GM18507 (cell line): ENCODE results near the gene DGKZ.

ENCODE experiments used
- DNase-seq: peaks from one replicate; pipeline ENCODE4 v3.0.0; 2011; ENCODE audit warnings: low read depth; ENCODE audit not compliant: insufficient read length; ENCODE audit errors: extremely low spot score
- FAIRE-seq: peaks from 2 replicates; lab custom pipeline; 2011; peaks lifted over from hg19 to GRCh38; lab: Jason Lieb, UNC

Gene DGKZ

DNA sequence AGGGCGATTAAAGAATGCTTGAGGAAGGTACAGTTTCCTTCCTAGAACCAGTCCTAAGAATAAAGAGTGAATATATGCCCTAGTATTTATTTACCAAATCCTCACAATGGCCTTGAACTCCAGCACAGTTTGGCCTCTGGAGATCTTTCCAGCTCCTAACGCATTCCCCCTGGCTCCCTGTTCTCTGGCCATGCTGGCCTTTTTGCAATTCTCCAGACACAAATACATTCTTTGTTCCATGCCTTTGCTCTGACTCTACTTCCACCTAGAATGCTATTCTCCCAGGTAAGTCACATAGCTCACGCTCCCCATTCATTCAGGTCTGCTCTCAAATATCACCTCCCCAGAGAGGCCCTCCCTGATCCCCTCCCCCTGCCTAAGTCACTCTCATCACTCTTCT, 3.7 kb upstream of the DGKZ start:
- FAIRE-seq (no peak), DNase-seq (no peak)

DNA sequence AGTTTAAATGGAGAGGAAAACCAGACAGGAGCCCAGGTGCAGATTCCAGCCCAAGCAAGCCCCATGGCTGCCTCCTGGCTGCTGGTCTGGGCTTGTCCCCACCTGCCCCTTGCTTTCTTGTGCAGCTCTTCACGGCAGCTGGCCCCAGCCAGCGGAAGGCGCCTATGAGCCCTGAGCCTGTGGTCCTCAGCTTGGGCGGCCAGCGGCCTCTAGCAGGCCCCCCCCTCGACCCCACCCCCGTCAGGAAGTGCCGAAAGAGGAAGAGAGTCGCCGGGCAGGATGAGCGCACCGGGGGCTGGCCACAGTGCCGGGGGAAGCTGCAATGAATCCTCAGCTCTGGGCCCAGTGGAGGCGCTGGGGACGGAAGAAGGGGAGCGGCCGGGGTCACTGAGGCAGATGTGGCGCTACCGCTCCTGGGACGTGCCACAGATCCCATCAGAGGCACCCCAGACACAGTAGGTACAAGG, 2.1 kb upstream of the DGKZ start:
- DNase-seq, result no peak
- FAIRE-seq, result no peak

DNA sequence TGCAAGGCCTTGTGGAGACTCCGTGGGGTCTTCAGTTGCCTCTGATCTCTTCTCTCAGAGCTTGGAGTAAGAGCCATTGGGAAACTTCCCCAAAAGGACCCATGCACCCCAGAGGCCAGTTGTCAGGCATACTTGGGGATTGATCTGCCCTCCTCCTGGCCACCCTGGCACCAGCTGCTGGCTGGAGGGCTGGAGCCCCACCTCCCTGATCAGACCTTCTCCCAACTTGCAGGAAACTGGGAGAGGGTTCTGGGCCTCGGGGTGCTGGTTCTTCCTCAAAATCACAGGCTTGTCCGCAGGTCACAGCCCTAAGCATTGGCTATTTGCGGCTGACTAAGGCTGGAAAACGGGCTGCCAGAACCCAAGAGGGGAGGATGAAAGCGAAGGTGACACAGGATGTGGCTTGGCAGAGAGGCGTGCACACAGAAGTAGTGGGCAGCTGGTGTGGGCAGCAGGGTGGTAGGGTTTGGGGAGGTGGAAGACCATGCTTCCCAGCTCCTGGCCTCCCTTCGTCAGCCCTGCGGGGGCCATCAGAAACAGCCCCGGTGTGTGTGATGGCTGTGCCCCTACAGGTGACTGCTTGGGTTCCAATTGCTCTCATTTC, 1.3 kb upstream of the DGKZ start:
- FAIRE-seq (no peak), DNase-seq (no peak)

DNA sequence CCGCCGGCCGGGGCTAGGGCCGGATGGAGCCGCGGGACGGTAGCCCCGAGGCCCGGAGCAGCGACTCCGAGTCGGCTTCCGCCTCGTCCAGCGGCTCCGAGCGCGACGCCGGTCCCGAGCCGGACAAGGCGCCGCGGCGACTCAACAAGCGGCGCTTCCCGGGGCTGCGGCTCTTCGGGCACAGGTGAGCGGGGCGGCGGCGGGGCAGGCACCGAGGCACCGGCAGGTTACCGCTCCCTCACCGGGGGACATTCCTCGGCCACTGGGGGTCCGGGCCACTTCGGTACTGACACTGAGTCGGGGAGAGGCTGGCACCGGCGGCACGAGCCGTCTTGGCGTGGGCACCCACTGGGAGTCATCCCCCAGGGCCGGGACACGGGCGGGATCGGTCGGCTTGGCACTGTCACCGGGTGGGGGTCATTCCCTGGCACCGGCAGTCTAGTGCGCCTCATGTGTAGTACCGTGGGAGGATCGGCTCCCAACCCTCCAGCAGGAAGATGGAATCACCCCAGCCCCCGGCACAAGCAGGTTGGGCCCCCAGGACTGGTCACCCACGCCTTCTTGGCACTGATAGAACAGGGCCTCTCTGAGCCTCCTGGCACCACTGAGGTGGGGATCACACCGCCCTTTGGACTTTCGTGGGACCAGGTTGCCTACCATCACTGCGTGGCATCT, 511 bp downstream of the DGKZ start:
- FAIRE-seq (no peak), DNase-seq (no peak)

DNA sequence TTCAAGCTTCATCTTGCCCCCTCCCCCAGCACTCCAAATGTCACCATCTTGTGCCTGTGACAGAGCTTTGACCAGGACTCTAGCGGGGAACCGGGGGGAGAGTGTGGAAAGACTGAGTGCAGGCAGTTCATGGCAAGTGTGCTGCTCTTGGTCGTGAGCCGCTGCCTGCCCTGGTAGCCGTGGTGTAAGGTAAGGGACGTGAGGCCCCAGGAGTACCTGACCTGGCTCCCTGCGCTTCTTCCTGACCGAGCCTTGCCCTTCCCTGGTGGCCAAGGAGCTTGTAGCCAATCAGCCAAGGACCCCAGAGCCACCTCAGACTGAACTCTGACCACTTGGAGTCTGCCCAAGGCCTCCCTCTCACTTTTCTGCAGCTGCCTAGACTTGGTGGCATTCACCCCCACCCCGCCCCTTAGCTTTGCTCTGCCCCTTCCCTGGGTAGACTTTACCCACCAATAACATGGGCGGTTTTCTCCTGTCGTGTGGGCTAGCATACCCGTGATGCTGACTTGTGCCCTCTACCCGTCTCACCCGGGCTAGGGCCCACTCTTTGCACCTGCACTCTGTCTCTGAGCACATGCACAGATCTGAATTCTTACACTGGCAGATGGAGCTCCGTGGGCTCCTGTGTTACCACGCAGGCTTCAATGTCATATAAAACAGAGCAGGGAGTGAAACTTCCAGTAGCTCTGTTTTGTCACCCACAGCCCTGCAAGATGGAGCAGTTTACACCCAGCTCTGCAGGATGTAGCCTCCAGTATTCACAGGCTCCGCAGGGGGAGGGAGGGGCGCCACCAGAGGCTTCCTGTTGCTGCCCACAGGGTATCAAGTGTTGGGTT, 1.5 kb downstream of the DGKZ start:
- FAIRE-seq (peak; percentile 5), DNase-seq (no peak)

DNA sequence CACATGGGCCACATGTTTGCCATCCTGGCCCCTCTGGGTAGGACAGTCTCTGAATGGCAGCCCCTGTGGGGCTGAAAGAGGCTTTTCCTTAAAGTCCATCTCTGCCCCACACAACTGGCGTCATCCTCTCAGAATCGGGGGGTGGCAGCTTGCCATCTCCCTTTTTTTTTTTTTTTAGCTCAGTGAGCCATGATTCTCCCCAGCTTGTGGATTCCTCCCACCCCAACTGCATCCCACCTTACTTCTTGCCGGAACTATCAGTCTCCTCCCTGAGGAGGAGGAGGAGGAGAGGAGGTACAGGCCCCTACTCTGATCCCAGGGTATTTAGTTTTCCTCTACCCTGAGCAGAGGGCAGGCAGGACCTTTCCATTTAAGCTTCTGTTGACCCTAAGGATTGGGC, 3.4 kb downstream of the DGKZ start:
- no peak for FAIRE-seq
- DNase-seq, result no peak

DNA sequence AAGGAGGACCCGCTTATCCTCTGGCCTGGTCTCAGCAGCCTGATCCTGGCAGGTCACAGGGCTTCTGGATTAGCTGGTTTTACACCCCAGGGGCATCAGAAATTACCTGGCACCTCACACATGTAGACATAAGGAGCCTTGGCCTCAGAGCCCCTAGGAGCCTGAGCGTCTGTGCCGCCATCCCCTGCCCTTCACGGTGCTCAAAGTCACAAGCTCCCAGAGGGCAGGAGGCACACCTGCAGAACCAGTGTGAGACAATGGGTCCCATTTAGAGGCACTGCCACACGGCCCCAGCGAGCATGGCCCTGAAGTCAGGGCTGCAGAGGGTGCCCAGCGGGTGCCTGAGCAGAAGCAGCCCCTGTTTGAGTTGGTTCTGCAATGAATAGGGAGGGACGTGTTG, 3.9 kb downstream of the DGKZ start:
- DNase-seq (no peak), FAIRE-seq (no peak)

DNA sequence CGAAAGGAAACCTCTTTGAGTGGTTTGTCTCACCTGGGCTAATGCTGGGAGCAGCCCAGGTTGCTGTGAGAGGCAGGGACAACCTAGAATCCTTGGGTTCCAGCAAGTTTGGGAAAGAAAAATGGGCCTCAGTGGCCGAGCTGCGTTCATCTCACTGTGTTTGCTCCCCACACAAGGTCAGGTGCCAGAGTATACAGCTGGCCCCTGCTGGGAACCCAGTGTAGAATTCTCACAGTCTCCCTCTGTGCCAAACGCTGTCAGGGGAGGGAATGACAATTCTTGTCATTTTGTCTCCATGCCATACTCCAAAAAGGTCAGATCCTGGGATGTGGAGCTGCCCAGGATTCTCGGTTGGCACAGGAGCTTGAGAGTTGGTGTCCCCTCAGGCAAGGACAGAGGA, 4.3 kb downstream of the DGKZ start:
- no peak for FAIRE-seq
- DNase-seq, result no peak

DNA sequence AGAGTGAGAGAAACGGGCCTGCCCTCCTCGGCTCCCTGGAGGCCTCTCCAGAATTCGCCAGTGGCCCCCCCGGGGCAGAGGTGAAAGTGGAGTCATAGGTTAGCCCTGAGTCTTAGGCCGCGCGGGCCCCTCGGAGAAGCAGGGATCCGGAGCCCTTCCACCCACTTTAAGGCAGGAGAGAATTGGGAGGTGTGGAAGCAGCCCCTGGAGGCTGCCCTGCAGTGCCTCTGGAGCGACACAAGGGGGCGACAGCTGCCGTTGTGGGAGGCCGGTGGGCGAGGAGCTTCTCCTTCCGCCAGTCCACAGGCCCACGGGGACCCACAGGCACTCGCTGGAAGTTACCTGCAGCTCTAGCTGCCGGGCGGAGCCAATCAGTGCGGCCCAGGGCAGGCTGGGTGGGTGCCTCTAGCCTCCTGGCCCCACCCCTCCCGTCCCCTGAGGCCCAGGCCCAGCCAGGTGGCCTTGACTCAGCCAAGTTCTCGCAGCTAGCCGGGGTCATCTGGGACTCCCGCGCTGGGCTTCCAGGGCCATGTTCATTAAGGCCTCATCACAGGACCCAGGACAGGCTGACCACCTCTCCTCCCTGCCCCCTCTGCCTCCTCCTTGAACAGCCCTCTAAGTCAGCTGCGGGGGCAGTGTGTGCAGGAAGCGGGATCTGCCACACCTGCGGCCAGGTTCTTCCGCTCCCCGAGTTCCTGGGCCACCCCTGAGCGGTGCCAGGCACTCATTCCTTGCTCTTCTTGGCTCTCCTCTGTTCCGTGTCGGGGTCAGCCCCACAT, 5.0 kb downstream of the DGKZ start:
- FAIRE-seq, result no peak

DNA sequence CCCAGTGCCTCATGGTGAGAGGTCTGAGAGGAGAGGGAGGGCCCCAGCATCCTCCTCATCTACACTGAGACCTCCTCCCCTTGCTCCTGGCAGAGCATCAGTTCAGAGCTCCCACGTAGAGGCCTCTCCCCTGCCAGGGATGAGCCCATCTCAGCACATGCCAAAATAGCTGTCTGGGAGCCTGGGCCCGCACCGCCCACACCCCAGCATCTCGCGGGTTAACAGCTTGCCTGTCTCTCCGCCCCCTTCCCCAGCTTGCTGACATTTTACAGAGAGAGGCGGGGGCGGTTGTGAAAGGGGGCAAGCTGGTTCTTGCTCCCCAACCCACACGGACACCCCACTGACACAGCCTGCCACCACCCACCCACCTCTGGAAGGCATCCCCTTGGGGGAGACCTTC, 6.4 kb downstream of the DGKZ start:
- FAIRE-seq (no peak), DNase-seq (no peak)

More for the DNA sequence above, 5.0 kb downstream of the DGKZ start:
- no peak for DNase-seq

DNA sequence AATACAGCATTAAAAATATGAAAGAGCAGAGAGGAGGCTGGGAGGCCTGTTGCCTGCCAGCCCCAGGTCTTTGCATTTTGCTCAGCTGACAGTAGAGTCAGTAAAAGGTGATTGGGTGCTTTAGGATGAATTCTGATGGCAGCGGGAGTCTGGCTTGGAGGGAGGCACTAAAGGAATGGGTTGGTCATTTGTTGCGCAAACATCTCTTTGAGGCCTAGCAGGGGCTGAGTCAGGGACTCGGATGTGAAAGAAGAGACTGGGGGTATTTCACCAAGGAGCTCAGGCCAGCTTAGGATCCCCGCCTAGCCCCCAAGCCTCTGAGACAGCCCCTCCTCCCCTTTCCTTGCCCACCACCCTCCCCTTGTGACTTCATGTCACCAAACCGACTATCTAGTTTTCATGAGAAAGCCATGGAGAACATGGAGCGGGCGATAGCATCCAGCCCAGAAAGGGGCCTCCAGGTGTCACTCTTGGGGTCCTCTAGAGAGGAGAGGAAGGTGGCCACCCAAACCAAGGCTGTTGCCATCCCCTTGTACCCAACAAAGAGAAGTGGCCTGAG, 9.7 kb downstream of the DGKZ start:
- DNase-seq (no peak), FAIRE-seq (no peak)

DNA sequence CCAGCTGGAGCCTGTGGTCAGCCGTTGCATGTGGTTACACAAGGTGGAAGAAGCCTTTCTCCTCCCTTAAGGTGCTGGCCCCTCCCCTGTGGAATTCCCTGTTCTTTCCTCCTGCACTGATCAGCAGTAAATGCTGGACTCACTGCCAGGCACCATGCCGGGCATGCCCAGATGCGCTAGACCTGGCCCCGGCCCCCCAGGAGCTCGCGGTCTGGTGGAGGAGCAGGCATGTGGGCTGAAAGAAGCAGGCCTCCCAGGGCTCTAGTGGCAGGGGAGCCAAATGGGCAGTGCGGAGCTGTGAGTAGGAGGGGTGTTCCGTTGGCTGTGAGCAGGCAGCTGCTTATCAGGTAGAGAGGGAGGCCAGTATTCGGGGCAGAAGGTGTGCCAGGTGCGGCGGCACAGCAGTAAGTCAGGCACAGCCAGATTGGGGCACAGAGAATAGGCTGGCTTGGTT, 10.2 kb downstream of the DGKZ start:
- DNase-seq (no peak), FAIRE-seq (no peak)

DNA sequence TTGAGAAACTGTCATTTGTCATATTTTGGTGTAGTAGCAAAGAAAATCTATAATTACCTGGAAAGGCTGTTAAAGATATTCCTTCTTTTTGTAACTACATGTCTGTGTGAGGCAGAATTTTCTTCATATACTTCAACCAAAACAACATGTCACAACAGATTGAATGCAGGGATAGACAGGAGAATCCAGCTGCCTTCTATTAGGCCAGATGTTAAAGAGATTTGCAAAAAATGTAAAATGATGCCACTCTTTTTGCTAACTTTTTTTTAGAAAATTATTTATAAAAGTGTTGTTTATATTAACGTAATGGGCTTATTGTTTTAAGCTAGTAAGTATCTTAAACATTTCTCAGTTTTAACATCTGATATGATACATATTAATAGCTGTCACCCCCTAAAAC, 12.7 kb downstream of the DGKZ start:
- FAIRE-seq (no peak), DNase-seq (no peak)

DNA sequence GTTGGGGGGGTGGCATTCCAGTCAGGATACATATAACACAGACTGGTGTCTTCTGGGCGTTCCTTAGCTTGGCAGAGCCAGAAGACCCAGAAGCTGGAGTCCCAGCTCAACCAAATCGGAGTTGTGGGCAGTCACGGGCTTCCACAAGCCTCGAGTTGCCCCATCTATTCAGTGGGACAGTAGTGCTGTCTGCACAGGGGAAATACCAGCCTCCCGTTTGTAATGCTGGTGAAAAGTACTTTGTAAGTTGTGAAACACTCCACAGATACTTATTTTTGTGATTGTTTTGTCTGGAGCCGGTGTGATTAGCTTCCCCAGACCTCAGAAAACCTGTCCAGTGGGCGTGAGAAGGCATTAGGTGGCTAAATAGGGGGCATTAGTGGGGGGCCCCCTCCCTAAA, 13.6 kb downstream of the DGKZ start:
- no peak for DNase-seq
- FAIRE-seq, result no peak

DNA sequence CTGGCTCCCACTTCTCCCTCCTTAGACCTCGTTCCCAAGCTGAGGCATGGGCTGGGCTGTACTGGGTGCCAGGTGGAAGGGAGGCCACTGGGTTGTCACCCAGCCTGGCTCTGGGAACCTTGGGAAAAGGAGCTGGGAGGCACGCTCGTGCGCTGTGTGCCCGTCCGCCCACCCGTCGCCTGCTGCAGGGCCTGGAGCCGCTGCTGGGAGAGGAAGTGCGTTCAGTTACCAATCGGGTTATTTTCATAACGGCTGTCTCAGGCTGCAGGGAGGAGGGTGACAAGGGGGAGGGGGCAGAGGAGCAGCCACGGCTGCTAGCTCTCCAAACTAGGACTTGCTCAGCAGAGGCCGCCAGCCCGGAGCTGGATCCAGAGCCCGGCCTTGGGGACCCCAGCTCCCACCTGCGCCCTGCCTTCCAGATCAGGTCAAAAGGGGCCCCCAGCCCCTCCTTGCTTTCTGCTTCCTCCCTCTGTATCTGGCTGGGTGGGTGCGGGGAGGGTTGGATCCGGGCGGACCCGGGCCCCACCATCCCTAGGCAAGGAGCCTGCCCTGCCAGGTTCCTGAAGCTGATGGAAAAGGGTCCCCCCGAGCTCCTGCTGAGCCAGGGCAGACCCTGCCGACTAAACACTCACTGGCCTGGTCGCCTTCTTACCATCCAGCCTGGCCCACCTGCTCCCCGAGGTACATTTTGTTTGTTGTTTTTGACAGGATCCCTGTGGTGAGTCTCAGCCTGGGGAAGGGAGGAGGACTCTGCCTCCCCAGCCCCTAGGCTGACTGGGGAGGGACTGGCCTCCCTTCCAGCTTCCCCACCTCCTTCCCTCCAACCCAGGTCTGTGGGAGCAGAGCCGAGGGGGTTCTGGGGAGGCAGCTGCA, 14.3 kb downstream of the DGKZ start:
- DNase-seq (peak; percentile 84), FAIRE-seq (peak; percentile 92)

DNA sequence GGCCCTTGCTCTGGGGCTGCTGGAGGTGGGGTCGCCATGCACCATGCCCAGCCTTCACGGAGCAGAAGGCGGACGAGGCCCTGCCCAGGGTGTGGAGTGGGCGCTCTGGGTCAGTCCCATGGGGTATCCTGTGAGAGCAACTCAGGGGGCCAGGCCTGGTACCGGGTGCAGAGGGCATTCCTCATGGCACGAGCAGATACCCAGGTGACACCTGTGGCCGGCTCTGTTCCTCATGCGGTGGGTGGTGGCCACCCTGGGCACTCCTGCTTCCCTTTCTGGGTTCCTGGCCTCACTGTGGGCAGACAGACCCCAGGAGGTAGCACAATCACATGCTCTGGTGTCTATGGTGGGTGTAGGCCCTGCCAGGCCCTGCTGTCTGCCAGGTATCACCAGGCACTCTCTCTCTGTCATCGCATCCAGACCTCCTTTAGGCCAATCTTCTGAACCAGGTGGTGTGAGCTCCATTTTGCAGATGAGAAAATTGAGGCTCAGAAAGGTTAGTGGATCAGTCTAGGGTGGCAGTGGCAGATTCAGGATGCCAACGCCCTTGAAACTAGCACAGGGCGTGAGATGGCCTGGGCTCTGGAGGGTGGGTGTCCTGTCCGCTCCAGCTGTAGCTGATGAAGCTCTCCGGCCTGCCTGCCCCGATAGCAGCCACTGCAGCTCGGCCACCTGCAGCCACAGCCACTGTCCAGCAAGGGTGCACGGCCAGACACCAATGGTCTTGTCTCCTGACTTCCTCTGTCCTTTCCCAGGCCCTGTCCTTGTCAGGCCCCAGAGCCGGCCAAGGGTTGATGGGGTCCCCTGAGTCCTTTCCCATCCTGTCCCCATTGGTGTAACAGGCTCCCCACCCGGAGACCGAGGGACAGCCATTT, 15.1 kb downstream of the DGKZ start:
- no peak for FAIRE-seq

DNA sequence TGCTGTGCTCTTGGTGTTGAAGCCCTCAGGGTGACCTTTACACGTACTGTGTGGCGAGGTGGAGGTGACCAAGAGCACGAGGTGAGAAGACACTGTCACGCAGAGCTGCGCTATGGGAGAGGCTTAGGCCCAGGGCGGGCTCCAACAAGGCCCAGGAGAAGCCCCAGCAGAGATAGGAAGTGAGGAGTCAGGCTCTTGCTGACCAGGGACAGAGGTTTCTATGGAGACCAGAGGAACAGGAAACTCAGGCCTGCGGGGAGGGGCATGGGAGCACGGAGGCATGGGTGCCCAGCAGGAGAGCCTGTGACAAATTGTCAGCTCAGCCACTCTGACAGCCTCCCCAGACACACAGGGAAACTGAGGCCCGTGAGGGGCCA, 15.8 kb downstream of the DGKZ start:
- DNase-seq (no peak), FAIRE-seq (no peak)

More for the DNA sequence above, 15.1 kb downstream of the DGKZ start:
- DNase-seq, result no peak
